ENCODE results near the gene MARF1. TPM values are rescaled to one million over a fixed set of nuclear protein-coding genes. Genes with fewer than 3 reads are reported as not detected.
"Not testable (repeated sequence)": the region's sequence is repeated elsewhere in the genome, so short reads cannot be mapped to it uniquely, and the experiment has no call there.

MARF1 gene
- total RNA-seq, 4 donors from 2014 or later = 21.0 to 91.9 (median 42.2) TPM

- Histone ChIP-seq H3K27me3 (no peaks in the 10 kb centered on the region), H3K4me3 (no peak overlapping the region), H3K4me1 (peaks cover 0 to 3% of the 10 kb centered on the region in 2 donors), H3K36me3 (no peaks in the 10 kb centered on the region), H3K9me3 (no peaks in the 10 kb centered on the region), H3K27ac (no peak overlapping the region)
- no peak for TF ChIP-seq POLR2A (IDR thresholded peaks at IDR 0.05)
- TF ChIP-seq, protein P1, sequence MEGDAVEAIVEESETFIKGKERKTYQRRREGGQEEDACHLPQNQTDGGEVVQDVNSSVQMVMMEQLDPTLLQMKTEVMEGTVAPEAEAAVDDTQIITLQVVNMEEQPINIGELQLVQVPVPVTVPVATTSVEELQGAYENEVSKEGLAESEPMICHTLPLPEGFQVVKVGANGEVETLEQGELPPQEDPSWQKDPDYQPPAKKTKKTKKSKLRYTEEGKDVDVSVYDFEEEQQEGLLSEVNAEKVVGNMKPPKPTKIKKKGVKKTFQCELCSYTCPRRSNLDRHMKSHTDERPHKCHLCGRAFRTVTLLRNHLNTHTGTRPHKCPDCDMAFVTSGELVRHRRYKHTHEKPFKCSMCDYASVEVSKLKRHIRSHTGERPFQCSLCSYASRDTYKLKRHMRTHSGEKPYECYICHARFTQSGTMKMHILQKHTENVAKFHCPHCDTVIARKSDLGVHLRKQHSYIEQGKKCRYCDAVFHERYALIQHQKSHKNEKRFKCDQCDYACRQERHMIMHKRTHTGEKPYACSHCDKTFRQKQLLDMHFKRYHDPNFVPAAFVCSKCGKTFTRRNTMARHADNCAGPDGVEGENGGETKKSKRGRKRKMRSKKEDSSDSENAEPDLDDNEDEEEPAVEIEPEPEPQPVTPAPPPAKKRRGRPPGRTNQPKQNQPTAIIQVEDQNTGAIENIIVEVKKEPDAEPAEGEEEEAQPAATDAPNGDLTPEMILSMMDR (IDR thresholded peaks at IDR 0.05) = no peak
- intact Hi-C loops (cut with DNase I; ENCODE audit: low total_unique reads) = no loop called here
- no peak for DNase-seq
Observed at GRCh38 chr16:15665107-15665506, 22.2 kb upstream of the MARF1 start.

GRCh38 chr16:15660203-15660601 is 17.2 kb upstream of the MARF1 start:
- TF ChIP-seq POLR2A (IDR thresholded peaks at IDR 0.05) = no peak
- TF ChIP-seq, protein P1 (IDR thresholded peaks at IDR 0.05) = no peak
- H3K27me3 ChIP-seq = no peaks in the 10 kb centered on the region
- H3K4me1 ChIP-seq = peaks cover 0 to 3% of the 10 kb centered on the region in 2 donors
- H3K36me3 ChIP-seq = no peaks in the 10 kb centered on the region
- intact Hi-C loops (cut with DNase I; ENCODE audit: low total_unique reads) = no loop called here
- H3K9me3 ChIP-seq = no peaks in the 10 kb centered on the region
- no peak overlapping the region for H3K4me3 ChIP-seq
- H3K27ac ChIP-seq = peak overlapping the region; percentile 73 to 88
- no peak for DNase-seq

- no peak for TF ChIP-seq POLR2A (IDR thresholded peaks at IDR 0.05)
- TF ChIP-seq, protein P1 (IDR thresholded peaks at IDR 0.05) = no peak
- intact Hi-C loops (cut with DNase I; ENCODE audit: low total_unique reads) = no loop called here
- peaks cover 0 to 3% of the 10 kb centered on the region in 2 donors for H3K4me1 ChIP-seq
- H3K9me3 ChIP-seq = no peaks in the 10 kb centered on the region
- no peaks in the 10 kb centered on the region for H3K36me3 ChIP-seq
- H3K27ac ChIP-seq = no peak overlapping the region
- no peak for DNase-seq
- no peak overlapping the region for H3K4me3 ChIP-seq
- no peaks in the 10 kb centered on the region for H3K27me3 ChIP-seq
Observed at GRCh38 chr16:15658556-15658955, 15.6 kb upstream of the MARF1 start.

DNA sequence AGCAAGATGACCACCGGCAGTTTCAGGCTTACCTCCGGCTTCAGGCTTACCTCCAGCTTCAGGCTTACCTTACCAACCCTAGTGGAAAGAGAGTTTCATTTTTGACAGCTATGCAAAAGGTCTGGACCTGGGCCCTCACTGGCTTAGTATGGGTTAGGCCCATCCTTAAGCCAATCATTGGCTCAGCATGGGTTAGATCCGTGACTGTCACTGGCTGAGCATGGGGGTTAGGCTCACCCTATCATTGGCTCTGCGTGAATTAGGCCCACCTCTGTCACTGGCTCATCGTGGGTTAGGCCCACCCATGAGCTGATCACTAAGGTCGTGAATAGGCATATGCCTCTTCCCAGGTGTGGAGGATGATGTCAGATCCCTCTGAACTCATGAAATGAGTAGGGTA is 15.2 kb upstream of the MARF1 start:
- H3K27me3 ChIP-seq = no peaks in the 10 kb centered on the region
- H3K9me3 ChIP-seq = no peaks in the 10 kb centered on the region
- no peaks in the 10 kb centered on the region for H3K36me3 ChIP-seq
- H3K4me1 ChIP-seq = peaks cover 0 to 3% of the 10 kb centered on the region in 2 donors
- H3K4me3 ChIP-seq = no peak overlapping the region
- H3K27ac ChIP-seq = no peak overlapping the region
- DNase-seq = no peak
- intact Hi-C loops (cut with DNase I; ENCODE audit: low total_unique reads) = no loop called here
- no peak for TF ChIP-seq POLR2A (IDR thresholded peaks at IDR 0.05)
- TF ChIP-seq, protein P1 (IDR thresholded peaks at IDR 0.05) = no peak

- H3K4me3 ChIP-seq; H3K36me3 ChIP-seq; H3K27ac ChIP-seq; H3K27me3 ChIP-seq; DNase-seq; H3K9me3 ChIP-seq; H3K4me1 ChIP-seq; intact Hi-C loops (cut with DNase I; ENCODE audit: low total_unique reads): not testable (repeated sequence)
Observed at GRCh38 chr16:15655561-15655960, 12.6 kb upstream of the MARF1 start.

DNA sequence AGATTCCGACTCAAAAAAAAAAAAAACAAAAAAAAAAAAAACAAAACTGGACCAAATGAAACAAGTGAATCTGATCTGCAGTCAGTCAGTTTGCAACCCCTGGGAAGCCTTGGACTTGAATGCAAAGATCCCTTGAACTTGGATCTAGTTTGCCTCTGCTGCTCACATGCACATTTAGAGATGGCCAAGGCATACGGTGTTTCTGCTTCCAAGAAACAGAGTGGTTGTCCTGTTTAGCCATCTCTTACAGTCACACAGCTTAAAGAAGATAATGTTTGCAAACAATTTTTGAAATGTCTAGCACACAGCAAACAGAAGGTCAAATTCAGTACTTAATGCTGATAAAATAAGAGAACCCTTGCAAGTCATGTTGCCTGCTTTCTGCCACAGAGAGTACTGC is 11.6 kb upstream of the MARF1 start:
- TF ChIP-seq, protein P1 (IDR thresholded peaks at IDR 0.05) = no peak
- no peak for TF ChIP-seq POLR2A (IDR thresholded peaks at IDR 0.05)
- Histone ChIP-seq H3K9me3 (no peaks in the 10 kb centered on the region), H3K36me3 (no peaks in the 10 kb centered on the region), H3K4me3 (no peak overlapping the region), H3K27me3 (no peaks in the 10 kb centered on the region), H3K4me1 (peaks cover 0 to 4% of the 10 kb centered on the region in 2 donors), H3K27ac (no peak overlapping the region)
- intact Hi-C loops (cut with DNase I; ENCODE audit: low total_unique reads) = no loop called here
- DNase-seq = no peak

All from uterus (tissue), 4 donors.